Measurements from ENCODE around the gene TRAP1.

The TRAP1 gene

GRCh38 chr16:3717235-3718018 is at the start of gene TRAP1:
Gene TRAP1 (minus strand): TSS chr16:3717524. CDS start chr16:3717508, 16 bp downstream.
- peak; percentile 78 for DNase-seq (ENCODE audit: low read depth, low spot score)
- in situ Hi-C loops (cut with HindIII; ENCODE audit: low sequenced_read_pairs), result no loop called here
- peak within 1 kb of the TSS; percentile 96 for H3K4me3 ChIP-seq (ENCODE audit: low read depth, low read length)
- no peak for TF ChIP-seq CTCF (IDR thresholded peaks at IDR 0.05; ENCODE audit: low read depth, low read length)

GRCh38 chr16:3766177-3766576 is 48.9 kb upstream of the TRAP1 start:
- no peak overlapping the region for H3K4me3 ChIP-seq (ENCODE audit: low read depth, low read length)
- in situ Hi-C loops (cut with HindIII; ENCODE audit: low sequenced_read_pairs), result no loop called here
- TF ChIP-seq CTCF (IDR thresholded peaks at IDR 0.05; ENCODE audit: low read depth, low read length), result no peak
- no peak for DNase-seq (ENCODE audit: low read depth, low spot score)

GRCh38 chr16:3764409-3764808 is 47.1 kb upstream of the TRAP1 start:
- no peak for TF ChIP-seq CTCF (IDR thresholded peaks at IDR 0.05; ENCODE audit: low read depth, low read length)
- DNase-seq (ENCODE audit: low read depth, low spot score), result no peak
- in situ Hi-C loops (cut with HindIII; ENCODE audit: low sequenced_read_pairs), result no loop called here
- H3K4me3 ChIP-seq (ENCODE audit: low read depth, low read length), result no peak overlapping the region

DNA sequence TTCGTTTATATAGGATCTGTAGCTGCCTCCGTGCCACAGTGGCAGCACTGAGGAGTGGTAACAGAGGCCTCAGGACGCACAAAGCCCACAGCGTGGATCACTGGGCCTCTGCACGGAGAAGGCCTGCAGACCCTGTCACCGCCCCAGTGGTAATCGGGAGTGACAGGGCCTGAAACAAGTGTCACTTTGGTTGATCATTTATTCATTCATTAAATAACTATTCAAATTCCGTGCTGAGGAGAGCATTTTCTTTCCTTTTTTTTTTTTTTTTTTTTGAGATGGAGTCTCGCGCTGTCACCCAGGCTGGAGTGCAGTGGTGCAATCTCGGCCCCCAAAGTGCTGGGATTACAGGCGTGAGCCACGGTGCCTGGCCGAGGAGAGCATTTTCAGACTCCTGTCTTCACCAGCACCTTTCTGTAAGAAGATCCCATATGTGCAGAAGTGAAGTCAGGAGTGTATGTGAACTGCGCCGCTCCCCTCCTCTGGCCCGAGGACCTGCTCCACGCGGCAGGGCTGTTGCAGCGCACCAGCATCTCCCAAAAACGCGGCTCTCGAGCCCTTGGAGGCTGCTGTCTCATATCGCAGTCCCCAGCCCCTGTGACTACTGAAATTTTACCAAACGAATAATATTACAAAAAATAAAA is 44.9 kb upstream of the TRAP1 start:
- no peak for DNase-seq (ENCODE audit: low read depth, low spot score)
- no peak overlapping the region for H3K4me3 ChIP-seq (ENCODE audit: low read depth, low read length)
- no peak for TF ChIP-seq CTCF (IDR thresholded peaks at IDR 0.05; ENCODE audit: low read depth, low read length)
- in situ Hi-C loops (cut with HindIII; ENCODE audit: low sequenced_read_pairs), result no loop called here

- in situ Hi-C loops (cut with HindIII; ENCODE audit: low sequenced_read_pairs), result no loop called here
- no peak for DNase-seq (ENCODE audit: low read depth, low spot score)
- no peak for TF ChIP-seq CTCF (IDR thresholded peaks at IDR 0.05; ENCODE audit: low read depth, low read length)
- no peak overlapping the region for H3K4me3 ChIP-seq (ENCODE audit: low read depth, low read length)
Measured at GRCh38 chr16:3761375-3762106, 44.2 kb upstream of the TRAP1 start.

DNA sequence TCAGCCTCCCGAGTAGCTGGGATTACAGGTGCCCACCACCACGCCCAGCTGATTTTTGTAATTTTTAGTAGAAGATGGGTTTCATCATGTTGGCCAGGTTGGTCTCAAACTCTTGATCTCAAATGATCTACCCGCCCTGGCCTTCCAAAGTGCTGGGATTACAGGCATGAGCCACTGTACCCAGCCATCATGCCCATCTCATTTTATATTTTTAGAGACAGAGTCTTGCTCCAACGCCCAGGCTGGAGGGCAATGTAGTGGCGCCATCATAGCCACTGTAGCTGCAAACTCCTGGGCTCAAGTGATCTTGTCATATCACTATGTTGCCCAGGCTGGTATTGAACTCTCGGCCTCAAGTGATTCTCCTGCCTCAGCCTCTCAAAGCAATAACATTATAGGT is 43.2 kb upstream of the TRAP1 start:
- H3K4me3 ChIP-seq (ENCODE audit: low read depth, low read length), result no peak overlapping the region
- no peak for DNase-seq (ENCODE audit: low read depth, low spot score)
- TF ChIP-seq CTCF (IDR thresholded peaks at IDR 0.05; ENCODE audit: low read depth, low read length), result no peak
- in situ Hi-C loops (cut with HindIII; ENCODE audit: low sequenced_read_pairs), result no loop called here
